HAP-1 (cell line): Measurements from ENCODE around the gene TADA1.
A peak's percentile ranks its signal among the peaks of the same experiment; 100 is the strongest.

ENCODE experiments used
- DNase-seq, 2 experiments: peaks; one replicate each; pipeline ENCODE4 v3.0.0-alpha.2; 2016 to 2020; ENCODE audit warnings: low spot score in 2 of 2
- H3K27me3 ChIP-seq: fragments of 250-450 bp; sonication (Bioruptor Pico); 2 replicates; pipeline ENCODE4 v1.5.1; 2020; ENCODE audit warnings: low read depth, mild to moderate bottlenecking, moderate library complexity
- H3K36me3 ChIP-seq: fragments of 250-450 bp; sonication (Bioruptor Pico); replicated peaks from 2 replicates; pipeline ENCODE4 v1.5.1; 2020; ENCODE audit warnings: mild to moderate bottlenecking
- H3K4me1 ChIP-seq: fragments of 250-450 bp; sonication (Bioruptor Pico); 2 replicates; pipeline ENCODE4 v1.5.1; 2020; ENCODE audit warnings: mild to moderate bottlenecking
- H3K4me3 ChIP-seq: fragments of 250-450 bp; sonication (Bioruptor Pico); 2 replicates; pipeline ENCODE4 v1.5.1; 2020; ENCODE audit warnings: mild to moderate bottlenecking, moderate library complexity
- H3K9me3 ChIP-seq: fragments of 250-450 bp; sonication (Bioruptor Pico); 2 replicates; pipeline ENCODE4 v1.5.1; 2020; ENCODE audit warnings: mild to moderate bottlenecking, moderate library complexity
- in situ Hi-C: fragments of 300-500 bp; cut with MboI; formaldehyde crosslinking; loops from 3 replicates; pipeline ENCODE4 v1.14.3; 2020; ENCODE audit warnings: low sequenced_read_pairs, inconsistent platforms, mixed read lengths

The TADA1 gene, protein sequence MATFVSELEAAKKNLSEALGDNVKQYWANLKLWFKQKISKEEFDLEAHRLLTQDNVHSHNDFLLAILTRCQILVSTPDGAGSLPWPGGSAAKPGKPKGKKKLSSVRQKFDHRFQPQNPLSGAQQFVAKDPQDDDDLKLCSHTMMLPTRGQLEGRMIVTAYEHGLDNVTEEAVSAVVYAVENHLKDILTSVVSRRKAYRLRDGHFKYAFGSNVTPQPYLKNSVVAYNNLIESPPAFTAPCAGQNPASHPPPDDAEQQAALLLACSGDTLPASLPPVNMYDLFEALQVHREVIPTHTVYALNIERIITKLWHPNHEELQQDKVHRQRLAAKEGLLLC

DNA sequence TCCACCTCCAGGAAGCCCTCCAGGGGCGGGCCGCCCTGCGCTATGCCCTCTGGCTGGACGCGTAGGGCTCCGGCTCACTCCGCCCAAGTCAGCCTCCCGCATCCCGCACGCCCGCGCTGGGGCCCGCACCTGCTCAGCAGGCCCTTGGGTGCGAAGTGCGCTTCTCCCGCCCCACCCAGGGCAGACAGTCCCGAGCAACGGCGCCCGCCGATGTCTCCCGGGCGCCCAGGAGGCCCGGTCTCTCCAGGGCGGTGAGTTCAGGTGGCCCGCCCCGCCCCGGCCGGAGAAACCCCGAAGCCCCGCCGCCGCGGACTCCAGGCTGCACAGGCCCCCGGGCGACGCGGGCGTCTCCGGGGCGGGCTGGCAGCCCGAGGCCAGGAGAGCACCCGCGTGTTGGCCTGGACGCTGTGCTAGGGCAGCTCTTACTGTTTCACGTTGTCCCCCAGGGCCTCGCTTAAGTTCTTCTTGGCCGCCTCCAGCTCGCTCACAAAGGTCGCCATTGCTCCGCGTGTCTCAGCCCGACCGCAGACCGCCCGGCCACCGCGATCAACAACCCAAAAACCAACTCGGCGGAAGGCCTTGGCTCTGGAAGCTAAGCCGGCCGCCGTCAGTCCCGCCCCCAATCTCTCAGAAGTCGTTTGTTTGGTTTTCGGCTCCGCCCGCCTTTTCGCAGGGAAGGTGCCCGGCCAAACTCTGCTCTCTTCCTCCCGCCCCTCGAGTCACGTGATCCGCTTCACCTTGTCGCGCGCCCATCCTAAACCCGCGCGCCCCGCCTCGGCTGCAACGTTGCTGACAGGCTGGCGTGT, at the start of gene TADA1:
TSS of gene TADA1 (minus strand) at position 531 of the 806 bp plus-strand sequence. CDS start at position 500, 31 bp downstream.
- H3K9me3 ChIP-seq, result no peaks in the 10 kb centered on the region; the same call in 1 of the 2 replicates
- no peaks in the 10 kb centered on the region for H3K27me3 ChIP-seq
- in situ Hi-C loops, result no loop called here
- peak within 1 kb of the TSS; percentile 77 for H3K4me3 ChIP-seq
- no peaks in the 10 kb centered on the region for H3K36me3 ChIP-seq
- H3K4me1 ChIP-seq, result peaks cover 15% of the 10 kb centered on the region
- peak; percentile 97 to 99 for DNase-seq

DNA sequence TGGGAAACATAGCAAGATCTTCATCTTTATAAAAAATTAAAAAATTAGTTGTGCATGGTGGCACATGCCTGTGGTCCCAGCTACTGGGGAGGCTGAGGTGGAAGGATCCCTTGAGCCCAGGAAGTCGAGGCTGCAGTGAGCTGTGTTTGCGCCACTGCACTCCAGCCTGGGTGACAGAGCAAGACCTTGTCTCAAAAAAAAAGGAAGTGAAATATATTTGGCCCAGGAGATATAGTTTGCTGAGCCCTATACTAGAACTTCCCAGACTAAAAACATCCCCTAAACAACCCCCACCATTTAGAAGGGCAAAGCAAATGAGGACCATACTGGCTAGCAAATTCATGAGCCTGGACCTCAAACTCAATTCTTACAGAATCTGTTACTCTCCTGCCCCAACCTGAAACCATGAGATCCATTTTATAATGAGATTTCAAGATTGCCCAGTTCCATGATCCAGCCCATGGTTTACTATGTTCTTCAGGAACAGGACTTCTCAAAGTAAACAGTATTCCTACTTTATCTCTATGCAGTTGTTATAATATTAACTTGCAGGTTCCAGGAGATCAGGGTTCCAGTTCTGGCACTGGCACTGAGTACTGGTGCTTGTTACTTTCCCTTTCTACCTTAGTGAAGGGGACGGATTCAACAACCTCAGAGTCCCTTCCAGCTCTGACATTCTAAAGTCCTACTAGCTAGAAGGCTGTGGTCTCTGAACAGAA, 48.9 kb upstream of the TADA1 start:
- H3K27me3 ChIP-seq, result no peaks in the 10 kb centered on the region; the same call in 1 of the 2 replicates
- H3K4me1 ChIP-seq, result peaks cover 8% of the 10 kb centered on the region
- H3K36me3 ChIP-seq, result no peaks in the 10 kb centered on the region
- no peak for DNase-seq
- no peaks in the 10 kb centered on the region for H3K9me3 ChIP-seq
- H3K4me3 ChIP-seq, result no peak overlapping the region
- in situ Hi-C loops, result loop anchor here (25.0 kb wide), 1 partner anchor 612 kb away; no protein-coding TSS in a partner anchor

DNA sequence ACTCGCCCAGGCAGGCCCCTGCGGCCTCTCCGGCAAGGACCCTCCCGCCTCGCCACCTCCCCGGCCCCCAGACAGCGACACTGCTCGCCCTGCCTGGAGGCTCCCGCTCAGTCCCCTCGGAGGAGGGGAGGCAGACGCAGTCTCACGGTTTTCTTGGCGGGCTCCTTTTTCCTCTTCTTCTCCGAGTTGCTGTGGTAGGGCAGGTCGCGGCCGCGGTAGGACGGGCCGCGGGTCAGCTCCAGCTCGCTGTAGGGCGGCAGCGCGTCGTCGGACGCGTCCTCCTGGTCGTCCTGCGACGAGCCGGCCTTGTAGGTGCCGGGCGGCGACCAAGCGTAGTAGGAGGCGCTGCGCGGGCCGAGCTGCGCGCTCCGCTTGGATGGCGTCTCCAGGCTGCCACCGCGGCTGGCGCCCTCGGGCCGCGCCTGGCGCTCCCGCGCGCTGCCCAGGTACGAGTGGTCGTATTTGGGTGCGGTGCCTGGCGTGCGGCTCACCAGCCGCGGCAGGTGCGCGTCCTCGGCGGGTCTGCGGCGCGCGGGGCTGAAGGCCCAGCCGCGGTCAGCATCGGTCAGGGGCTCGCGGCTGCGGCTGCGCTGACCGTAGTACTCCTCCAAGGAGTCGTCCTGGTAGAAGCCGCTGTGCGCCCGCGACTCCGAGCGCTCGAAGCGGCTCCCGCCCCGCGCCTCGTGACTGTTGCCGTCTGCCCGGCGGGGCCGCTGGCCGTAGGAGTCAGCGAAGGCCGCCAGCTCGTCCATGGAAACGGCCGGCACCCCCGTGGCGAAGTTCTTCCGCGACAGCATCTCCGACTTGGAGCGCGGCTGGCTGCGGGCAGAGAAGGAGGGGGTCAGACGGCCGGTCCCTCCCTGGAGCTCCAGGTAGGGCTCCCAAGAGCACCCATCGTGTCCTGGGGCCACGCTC, 44.8 kb upstream of the TADA1 start:
- peaks cover 24% of the 10 kb centered on the region for H3K27me3 ChIP-seq
- in situ Hi-C loops, result loop anchor here (25.0 kb wide), 1 partner anchor 616 kb away; no protein-coding TSS in a partner anchor

DNA sequence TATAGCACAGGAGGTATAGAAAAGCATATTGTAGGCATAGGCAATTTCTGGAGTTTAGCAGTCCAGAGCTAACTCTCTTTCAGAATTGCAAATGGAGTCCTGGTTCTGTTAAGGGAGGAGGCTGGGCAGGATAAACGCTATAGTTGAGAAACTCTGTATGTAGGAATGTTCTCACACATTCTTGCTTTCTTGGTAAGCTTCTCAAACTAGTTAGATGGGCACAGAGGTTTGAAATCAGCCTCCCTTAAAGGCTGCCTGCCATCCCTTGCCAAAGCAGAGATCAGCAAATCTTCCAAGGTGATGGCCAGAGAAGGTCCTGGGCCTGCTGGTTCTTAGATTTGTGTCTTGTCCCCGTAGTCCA, 42.9 kb upstream of the TADA1 start:
- Histone ChIP-seq H3K36me3 (no peaks in the 10 kb centered on the region), H3K9me3 (no peaks in the 10 kb centered on the region), H3K4me1 (no peaks in the 10 kb centered on the region; the same call in 1 of the 2 replicates), H3K4me3 (no peak overlapping the region), H3K27me3 (peaks cover 24% of the 10 kb centered on the region)
- no peak for DNase-seq
- in situ Hi-C loops, result loop anchor here (25.0 kb wide), 1 partner anchor 618 kb away; no protein-coding TSS in a partner anchor

More for the DNA sequence above, 44.8 kb upstream of the TADA1 start:
- Histone ChIP-seq H3K4me3 (no peak overlapping the region), H3K9me3 (no peaks in the 10 kb centered on the region), H3K4me1 (peaks cover 4% of the 10 kb centered on the region), H3K36me3 (no peaks in the 10 kb centered on the region)
- no peak for DNase-seq

DNA sequence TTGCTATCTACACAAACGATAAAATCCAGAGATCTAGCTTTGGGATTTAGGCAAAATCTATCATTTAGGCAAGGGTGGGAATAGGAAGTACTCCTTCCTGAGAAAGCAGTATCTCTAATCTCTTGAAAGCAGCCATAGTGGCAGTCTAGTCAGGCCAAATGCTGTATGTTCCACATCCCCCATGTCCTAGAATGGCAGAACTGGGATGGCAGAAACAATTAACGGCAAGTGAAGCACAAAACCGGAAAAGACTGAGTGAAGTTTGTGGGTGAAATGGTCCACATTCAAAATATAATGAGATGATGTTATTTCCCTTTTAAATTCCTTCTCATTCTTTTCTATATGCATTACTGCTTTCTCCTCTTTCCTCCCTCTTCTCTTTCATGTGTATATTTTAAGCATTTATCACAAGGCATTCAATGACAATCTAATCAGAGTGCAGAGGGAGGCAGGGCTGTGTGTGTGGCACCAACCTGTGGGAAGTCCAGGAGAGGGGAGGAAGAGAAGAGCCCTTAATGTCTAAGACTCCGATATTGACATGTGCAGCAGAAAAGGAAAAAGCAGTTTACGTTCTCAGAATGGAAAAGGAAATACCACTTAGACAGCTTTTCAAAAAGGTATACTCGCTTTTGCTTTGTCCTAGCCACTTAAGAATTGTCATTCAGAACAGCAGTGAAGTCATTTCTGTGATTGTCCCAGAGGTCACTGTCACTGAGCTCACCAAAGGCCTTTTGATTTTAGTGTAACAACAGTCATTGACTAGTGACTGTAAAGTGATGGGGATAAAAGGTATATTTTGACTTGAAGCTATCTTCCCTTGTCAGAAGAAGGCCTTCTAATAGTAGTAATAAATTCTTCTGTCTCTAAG, 42.3 kb upstream of the TADA1 start:
- Histone ChIP-seq H3K4me3 (no peak overlapping the region), H3K27me3 (peaks cover 24% of the 10 kb centered on the region), H3K4me1 (no peaks in the 10 kb centered on the region), H3K36me3 (no peaks in the 10 kb centered on the region), H3K9me3 (no peaks in the 10 kb centered on the region)
- in situ Hi-C loops, result loop anchor here (25.0 kb wide), 1 partner anchor 619 kb away; no protein-coding TSS in a partner anchor
- DNase-seq, result no peak

DNA sequence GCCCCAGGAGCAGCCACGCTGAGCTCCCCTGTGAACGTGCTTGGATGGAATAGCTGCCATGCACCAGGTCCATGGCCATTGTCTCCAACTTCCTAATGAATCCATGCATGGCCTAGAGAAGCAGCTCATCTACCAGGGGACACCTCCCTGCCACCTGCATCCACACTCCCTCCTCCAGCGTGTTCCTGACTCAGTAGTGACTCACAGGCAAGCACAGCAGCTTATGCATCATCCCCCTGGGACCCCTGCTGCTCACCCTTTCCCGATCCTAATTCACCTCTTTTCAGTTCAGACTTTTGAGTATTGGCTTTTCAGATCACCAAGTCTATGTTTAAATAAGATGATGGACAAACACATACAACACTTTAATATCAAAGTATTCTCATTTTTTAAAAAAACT, 39.9 kb upstream of the TADA1 start:
- H3K27me3 ChIP-seq, result peaks cover 24% of the 10 kb centered on the region
- DNase-seq, result no peak
- in situ Hi-C loops, result loop anchor here (25.0 kb wide), 1 partner anchor 621 kb away; no protein-coding TSS in a partner anchor

GRCh38 chr1:166915042-166915441, 39.0 kb upstream of the TADA1 start:
- in situ Hi-C loops, result loop anchor here (25.0 kb wide), 1 partner anchor 622 kb away; no protein-coding TSS in a partner anchor
- no peak for DNase-seq
- H3K36me3 ChIP-seq, result no peaks in the 10 kb centered on the region
- H3K4me3 ChIP-seq, result no peak overlapping the region
- peaks cover 24% of the 10 kb centered on the region for H3K27me3 ChIP-seq
- no peaks in the 10 kb centered on the region for H3K4me1 ChIP-seq
- H3K9me3 ChIP-seq, result no peaks in the 10 kb centered on the region

More for the DNA sequence above, 39.9 kb upstream of the TADA1 start:
- H3K9me3 ChIP-seq, result no peaks in the 10 kb centered on the region
- H3K4me1 ChIP-seq, result no peaks in the 10 kb centered on the region
- no peak overlapping the region for H3K4me3 ChIP-seq
- no peaks in the 10 kb centered on the region for H3K36me3 ChIP-seq

- no peaks in the 10 kb centered on the region for H3K36me3 ChIP-seq
- in situ Hi-C loops, result loop anchor here (5.0 to 25.0 kb wide), 2 partner anchors 143 to 623 kb away; no protein-coding TSS in a partner anchor
- peaks cover 20% of the 10 kb centered on the region for H3K27me3 ChIP-seq
- no peaks in the 10 kb centered on the region for H3K4me1 ChIP-seq
- DNase-seq, result no peak
- H3K4me3 ChIP-seq, result no peak overlapping the region
- H3K9me3 ChIP-seq, result no peaks in the 10 kb centered on the region
Measured at GRCh38 chr1:166914111-166914510, 38.0 kb upstream of the TADA1 start.

DNA sequence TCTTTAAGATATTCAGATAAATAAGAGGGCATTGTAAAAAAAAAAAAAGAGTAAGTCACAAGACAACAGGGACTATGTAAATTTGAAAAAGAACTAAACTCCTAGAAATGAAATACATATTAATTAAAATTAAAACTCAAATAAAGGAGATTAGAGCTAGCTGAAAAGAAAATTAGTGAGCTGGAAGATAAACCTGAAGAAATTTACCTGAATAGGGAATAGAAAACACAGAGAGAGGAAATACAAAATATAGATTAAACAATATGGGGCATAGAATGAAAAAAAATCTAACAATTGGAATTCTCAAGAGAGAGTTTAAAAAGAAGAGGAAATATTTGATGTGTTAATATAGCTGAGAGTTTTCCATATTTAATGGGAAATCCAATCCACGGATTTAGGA, 35.6 kb upstream of the TADA1 start:
- no peak for DNase-seq
- H3K36me3 ChIP-seq, result no peaks in the 10 kb centered on the region
- no peaks in the 10 kb centered on the region for H3K4me1 ChIP-seq
- H3K27me3 ChIP-seq, result peaks cover 5% of the 10 kb centered on the region
- H3K9me3 ChIP-seq, result no peaks in the 10 kb centered on the region
- H3K4me3 ChIP-seq, result no peak overlapping the region
- in situ Hi-C loops, result loop anchor here (5.0 to 25.0 kb wide), 2 partner anchors 146 to 626 kb away; no protein-coding TSS in a partner anchor

DNA sequence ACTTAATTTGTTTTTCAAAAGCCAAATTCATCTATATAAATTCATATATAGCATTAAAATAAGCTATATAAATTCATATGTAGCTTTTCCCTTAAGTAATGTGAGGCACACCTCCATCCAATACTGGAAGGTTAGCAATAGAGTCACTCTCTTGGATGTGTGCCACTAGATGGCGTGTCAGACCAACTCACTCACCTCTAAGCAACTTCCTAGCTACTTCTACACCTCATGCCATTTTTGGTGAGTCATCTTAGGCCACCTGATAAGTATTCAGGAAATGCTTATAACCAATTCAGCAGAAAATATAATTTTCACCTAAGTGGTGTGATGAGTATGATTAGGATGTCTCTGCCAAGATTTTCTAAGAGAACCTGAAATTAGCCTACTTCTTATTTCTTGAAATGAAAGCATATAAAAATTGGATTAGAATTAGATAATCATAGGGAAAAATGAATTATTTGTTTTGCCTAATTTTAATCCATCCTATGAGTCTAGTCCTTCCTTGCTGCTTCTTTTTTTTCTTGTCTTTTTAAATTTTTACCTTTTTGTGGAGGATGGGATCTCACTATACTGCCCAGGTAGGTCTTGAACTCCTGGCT, 34.4 kb upstream of the TADA1 start:
- Histone ChIP-seq H3K27me3 (peaks cover 16% of the 10 kb centered on the region), H3K4me1 (no peaks in the 10 kb centered on the region), H3K36me3 (no peaks in the 10 kb centered on the region), H3K9me3 (no peaks in the 10 kb centered on the region), H3K4me3 (no peak overlapping the region)
- DNase-seq, result peak; percentile 74 to 77
- in situ Hi-C loops, result loop anchor here (5.0 to 25.0 kb wide), 2 partner anchors 147 to 627 kb away; no protein-coding TSS in a partner anchor

DNA sequence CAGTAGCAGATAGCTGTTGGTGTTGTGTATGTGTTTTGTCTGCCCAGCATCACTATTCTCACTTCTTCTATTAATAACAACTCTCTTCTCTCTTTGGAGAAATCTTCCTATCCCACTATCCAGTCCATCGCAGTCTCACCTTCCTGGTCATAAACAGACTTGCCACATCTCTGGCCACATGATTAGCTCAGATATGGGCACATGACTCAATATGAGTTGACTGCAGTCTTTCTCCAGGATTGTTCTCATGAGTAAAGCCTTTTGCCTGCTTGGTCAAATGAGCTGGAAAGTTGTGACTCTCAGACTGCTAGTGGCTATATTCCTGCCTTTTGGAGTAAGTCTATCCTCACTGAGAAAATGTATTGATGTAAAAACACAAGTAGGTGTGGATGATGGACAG, 32.9 kb upstream of the TADA1 start:
- in situ Hi-C loops, result loop anchor here (25.0 kb wide), 1 partner anchor 628 kb away; no protein-coding TSS in a partner anchor
- no peak overlapping the region for H3K4me3 ChIP-seq
- DNase-seq, result no peak
- no peaks in the 10 kb centered on the region for H3K36me3 ChIP-seq
- peaks cover 19% of the 10 kb centered on the region for H3K27me3 ChIP-seq
- no peaks in the 10 kb centered on the region for H3K9me3 ChIP-seq
- H3K4me1 ChIP-seq, result no peaks in the 10 kb centered on the region
